Central memory CD8-positive, alpha-beta T cell (primary cell): ENCODE data around the gene PROZ.
"Not testable (repeated sequence)": the region's sequence is repeated elsewhere in the genome, so short reads cannot be mapped to it uniquely, and the experiment has no call there.

Experiments used
- ATAC-seq: fragments of 150-1000 bp; cut with Tn5 transposase; replicated peaks from 2 replicates; pipeline ENCODE4 v1.10.0; 2022; ENCODE audit warnings: mild to moderate bottlenecking, moderate FRiP score, moderate number of reproducible peaks; ENCODE audit not compliant: poor library complexity, severe bottlenecking; ENCODE audit errors: extremely low read depth
- DNase-seq, 2 donors: peaks; one replicate each; pipeline ENCODE4 v3.0.0; 2021; ENCODE audit warnings: low spot score in 2 of 2
- H3K27ac Mint-ChIP-seq: one replicate; pipeline ENCODE4 v1.8.0; 2022; ENCODE audit warnings: low read depth, mild to moderate bottlenecking, moderate library complexity, mixed read lengths
- H3K27me3 Mint-ChIP-seq: one replicate; pipeline ENCODE4 v1.8.0; 2022; ENCODE audit warnings: mixed read lengths
- H3K36me3 Mint-ChIP-seq: one replicate; pipeline ENCODE4 v1.8.0; 2022; ENCODE audit warnings: mild to moderate bottlenecking, moderate library complexity, mixed read lengths; ENCODE audit not compliant: insufficient read depth
- H3K4me1 Mint-ChIP-seq: one replicate; pipeline ENCODE4 v1.8.0; 2022; ENCODE audit warnings: mixed read lengths
- H3K4me3 Mint-ChIP-seq: one replicate; pipeline ENCODE4 v1.8.0; 2022; ENCODE audit warnings: mild to moderate bottlenecking, moderate library complexity, mixed read lengths
- H3K9me3 Mint-ChIP-seq: one replicate; pipeline ENCODE4 v1.8.0; 2022; ENCODE audit warnings: mixed read lengths

The PROZ gene

DNA sequence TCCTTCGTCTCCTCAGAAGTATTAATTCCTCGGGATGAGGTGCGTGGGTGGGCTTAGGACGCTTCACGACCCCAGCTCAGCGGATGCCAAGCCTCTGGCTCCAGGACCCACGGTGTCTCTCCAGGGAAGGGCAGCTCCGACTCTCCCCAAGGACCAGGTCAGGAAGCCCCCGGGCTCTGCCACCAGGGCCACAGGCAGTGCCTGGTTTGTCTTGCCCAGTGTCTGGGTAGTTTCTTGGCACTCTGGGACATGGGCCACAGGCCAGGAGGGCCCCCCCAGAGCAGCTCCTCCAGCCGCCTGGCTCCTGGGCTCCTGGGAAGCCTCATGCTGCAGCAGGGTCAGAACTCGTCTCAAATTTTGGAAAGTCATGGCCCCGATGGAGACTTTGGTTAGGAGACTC lies 2.5 kb downstream of the PROZ start:
- Mint-ChIP-seq H3K36me3 (peaks cover 8% of the 10 kb centered on the region), H3K9me3 (no peaks in the 10 kb centered on the region), H3K27me3 (no peaks in the 10 kb centered on the region), H3K4me3 (peak overlapping the region; percentile 66), H3K27ac (peak overlapping the region; percentile 46), H3K4me1 (peaks cover 34% of the 10 kb centered on the region)
- DNase-seq (no peak), ATAC-seq (no peak)

DNA sequence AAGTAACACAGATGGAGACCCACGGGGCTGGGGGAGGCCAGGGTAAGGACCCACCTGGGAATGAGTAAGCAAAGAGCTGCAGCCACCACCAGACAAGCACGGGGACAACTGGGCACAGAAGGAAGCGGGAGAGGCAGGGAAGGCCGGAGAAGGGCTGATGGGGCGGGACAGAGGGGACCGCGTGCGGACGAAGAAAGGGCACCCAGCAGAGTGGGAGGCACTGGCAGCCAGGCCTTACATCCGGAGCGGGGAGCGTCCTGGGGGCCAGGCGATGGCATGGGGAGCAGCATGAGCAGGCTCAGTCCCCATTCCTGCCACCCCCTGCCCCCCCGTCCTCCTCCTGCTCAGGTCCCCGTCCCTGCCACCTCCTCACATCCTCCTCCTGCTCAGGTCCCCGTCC lies 3.0 kb downstream of the PROZ start:
- ATAC-seq (peak; percentile 22), DNase-seq (no peak)
- no peaks in the 10 kb centered on the region for H3K9me3 Mint-ChIP-seq
- H3K4me3 Mint-ChIP-seq: peak overlapping the region; percentile 66
- peak overlapping the region; percentile 46 for H3K27ac Mint-ChIP-seq
- no peaks in the 10 kb centered on the region for H3K27me3 Mint-ChIP-seq
- H3K4me1 Mint-ChIP-seq: peaks cover 38% of the 10 kb centered on the region
- peaks cover 8% of the 10 kb centered on the region for H3K36me3 Mint-ChIP-seq

DNA sequence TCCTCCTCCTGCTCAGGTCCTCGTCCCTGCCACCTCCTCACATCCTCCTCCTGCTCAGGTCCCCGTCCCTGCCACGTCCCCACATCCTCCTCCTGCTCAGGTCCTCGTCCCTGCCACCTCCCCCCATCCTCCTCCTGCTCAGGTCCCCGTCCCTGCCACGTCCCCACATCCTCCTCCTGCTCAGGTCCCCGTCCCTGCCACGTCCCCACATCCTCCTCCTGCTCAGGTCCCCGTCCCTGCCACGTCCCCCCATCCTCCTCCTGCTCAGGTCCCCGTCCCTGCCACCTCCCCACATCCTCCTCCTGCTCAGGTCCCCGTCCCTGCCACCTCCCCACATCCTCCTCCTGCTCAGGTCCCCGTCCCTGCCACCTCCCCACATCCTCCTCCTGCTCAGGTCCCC lies 3.5 kb downstream of the PROZ start:
- not testable (repeated sequence) for H3K4me3 Mint-ChIP-seq, ATAC-seq, H3K9me3 Mint-ChIP-seq, H3K36me3 Mint-ChIP-seq, DNase-seq, H3K27ac Mint-ChIP-seq, H3K27me3 Mint-ChIP-seq
- peaks cover 42% of the 10 kb centered on the region for H3K4me1 Mint-ChIP-seq

- Mint-ChIP-seq H3K4me1 (peaks cover 41% of the 10 kb centered on the region), H3K27me3 (no peaks in the 10 kb centered on the region), H3K27ac (peak overlapping the region; percentile 84), H3K4me3 (peak overlapping the region; percentile 53), H3K36me3 (peaks cover 8% of the 10 kb centered on the region), H3K9me3 (no peaks in the 10 kb centered on the region)
- DNase-seq (no peak), ATAC-seq (peak; percentile 44)
Observed at GRCh38 chr13:113162783-113163685, 4.6 kb downstream of the PROZ start.

- Mint-ChIP-seq H3K4me3 (no peak overlapping the region), H3K4me1 (peaks cover 34% of the 10 kb centered on the region), H3K27ac (no peak overlapping the region), H3K9me3 (no peaks in the 10 kb centered on the region), H3K36me3 (peaks cover 13% of the 10 kb centered on the region), H3K27me3 (no peaks in the 10 kb centered on the region)
- no peak for ATAC-seq
- no peak for DNase-seq
Observed at GRCh38 chr13:113164492-113164891, 6.0 kb downstream of the PROZ start.

- peaks cover 36% of the 10 kb centered on the region for H3K4me1 Mint-ChIP-seq
- H3K36me3 Mint-ChIP-seq: peaks cover 11% of the 10 kb centered on the region
- H3K9me3 Mint-ChIP-seq: no peaks in the 10 kb centered on the region
- no peak for DNase-seq
- H3K4me3 Mint-ChIP-seq: no peak overlapping the region
- no peak for ATAC-seq
- H3K27ac Mint-ChIP-seq: no peak overlapping the region
- no peaks in the 10 kb centered on the region for H3K27me3 Mint-ChIP-seq
Observed at GRCh38 chr13:113166266-113166665, 7.8 kb downstream of the PROZ start.

- no peak overlapping the region for H3K27ac Mint-ChIP-seq
- no peak overlapping the region for H3K4me3 Mint-ChIP-seq
- no peaks in the 10 kb centered on the region for H3K27me3 Mint-ChIP-seq
- ATAC-seq (no peak), DNase-seq (no peak)
- H3K36me3 Mint-ChIP-seq: peaks cover 12% of the 10 kb centered on the region
- peaks cover 33% of the 10 kb centered on the region for H3K4me1 Mint-ChIP-seq
- H3K9me3 Mint-ChIP-seq: no peaks in the 10 kb centered on the region
Observed at GRCh38 chr13:113166681-113167080, 8.2 kb downstream of the PROZ start.

DNA sequence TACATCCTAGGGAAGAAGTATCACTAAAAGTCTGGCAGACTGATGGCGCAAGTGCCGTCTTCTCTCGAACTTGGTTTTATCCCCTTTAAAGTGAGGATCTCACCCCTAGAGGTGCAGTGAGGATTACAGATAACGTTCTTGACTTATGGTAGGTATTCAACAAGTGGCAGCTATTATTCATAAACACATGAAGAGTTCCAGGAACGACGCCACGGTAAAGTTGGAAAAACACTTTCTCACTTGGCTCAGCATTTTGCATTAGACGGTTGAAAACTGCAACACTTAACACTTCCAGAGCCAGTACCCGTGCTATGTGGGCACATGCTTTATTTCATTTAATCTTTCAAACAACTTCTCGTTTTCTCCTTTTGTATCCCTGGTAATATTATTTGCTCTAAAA lies 8.7 kb downstream of the PROZ start:
- no peak overlapping the region for H3K27ac Mint-ChIP-seq
- peaks cover 12% of the 10 kb centered on the region for H3K36me3 Mint-ChIP-seq
- H3K4me1 Mint-ChIP-seq: peaks cover 33% of the 10 kb centered on the region
- ATAC-seq (no peak), DNase-seq (no peak)
- no peak overlapping the region for H3K4me3 Mint-ChIP-seq
- H3K9me3 Mint-ChIP-seq: no peaks in the 10 kb centered on the region
- H3K27me3 Mint-ChIP-seq: no peaks in the 10 kb centered on the region

GRCh38 chr13:113167575-113167974 lies 9.1 kb downstream of the PROZ start:
- H3K36me3 Mint-ChIP-seq: peaks cover 12% of the 10 kb centered on the region
- H3K27ac Mint-ChIP-seq: no peak overlapping the region
- no peak for ATAC-seq

GRCh38 chr13:113168211-113168610 lies 9.8 kb downstream of the PROZ start:
- peaks cover 30% of the 10 kb centered on the region for H3K4me1 Mint-ChIP-seq
- no peaks in the 10 kb centered on the region for H3K27me3 Mint-ChIP-seq
- no peak for ATAC-seq
- peaks cover 10% of the 10 kb centered on the region for H3K36me3 Mint-ChIP-seq
- H3K9me3 Mint-ChIP-seq: no peaks in the 10 kb centered on the region
- H3K27ac Mint-ChIP-seq: no peak overlapping the region
- no peak for DNase-seq
- H3K4me3 Mint-ChIP-seq: no peak overlapping the region

More at GRCh38 chr13:113167575-113167974, 9.1 kb downstream of the PROZ start:
- DNase-seq: no peak
- Mint-ChIP-seq H3K27me3 (no peaks in the 10 kb centered on the region), H3K4me1 (peaks cover 33% of the 10 kb centered on the region), H3K9me3 (no peaks in the 10 kb centered on the region), H3K4me3 (no peak overlapping the region)

- H3K27me3 Mint-ChIP-seq: no peaks in the 10 kb centered on the region
- H3K36me3 Mint-ChIP-seq: peaks cover 9% of the 10 kb centered on the region
- no peaks in the 10 kb centered on the region for H3K9me3 Mint-ChIP-seq
- no peak overlapping the region for H3K4me3 Mint-ChIP-seq
- peaks cover 19% of the 10 kb centered on the region for H3K4me1 Mint-ChIP-seq
- DNase-seq (no peak), ATAC-seq (no peak)
- H3K27ac Mint-ChIP-seq: no peak overlapping the region
Observed at GRCh38 chr13:113169277-113170272, 11.1 kb downstream of the PROZ start.

DNA sequence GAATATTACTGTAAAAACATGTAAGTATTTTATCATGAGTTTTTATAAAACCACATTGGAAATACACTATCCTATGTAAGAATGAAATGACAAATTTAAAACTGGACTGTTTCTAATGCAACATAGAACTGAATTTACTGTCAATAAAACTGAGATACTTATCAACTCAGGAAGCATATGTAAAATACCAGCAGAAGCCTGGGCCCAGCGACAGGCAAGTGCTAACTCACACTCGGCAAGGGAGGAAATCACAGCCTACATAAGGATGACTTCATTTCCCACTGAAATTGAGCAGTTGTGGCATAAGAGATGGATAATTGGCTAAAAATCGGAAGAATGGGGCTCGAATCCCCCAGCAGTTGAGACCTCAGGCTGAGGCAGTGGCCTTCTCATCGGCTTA lies 12.1 kb downstream of the PROZ start:
- Mint-ChIP-seq H3K9me3 (no peaks in the 10 kb centered on the region), H3K4me3 (no peak overlapping the region), H3K27ac (no peak overlapping the region), H3K27me3 (no peaks in the 10 kb centered on the region), H3K4me1 (peaks cover 22% of the 10 kb centered on the region), H3K36me3 (peaks cover 7% of the 10 kb centered on the region)
- no peak for ATAC-seq
- DNase-seq: no peak
